HCT116 (cell line): ENCODE measurements around the gene DHRSX. TPM values are rescaled to one million over a fixed set of nuclear protein-coding genes. Genes with fewer than 3 reads are reported as not detected.
A peak's percentile ranks its signal among the peaks of the same experiment; 100 is the strongest.
"Not testable (repeated sequence)": the region's sequence is repeated elsewhere in the genome, so short reads cannot be mapped to it uniquely, and the experiment has no call there.

Experiments used
- ATAC-seq: fragments of 200-7000 bp; cut with Tn5 transposase; 2 replicates; pipeline ENCODE4 v1.9.1; 2020; ENCODE audit warnings: mild to moderate bottlenecking, moderate library complexity
- BruUV-seq: library from RNA; stranded (reverse); fragments of 400-500 nt; replicated peaks from 2 replicates; lab custom pipeline; 2021; lab: Mats Ljungman, UMichigan
- CTCF ChIA-PET: fragments of 300-600 bp; sonication (Branson Sonifier 250); formaldehyde crosslinking; loops from one replicate; lab custom pipeline; 2021; ENCODE audit warnings: antibody characterized with exemption; lab: Charles Lee
- POLR2A ChIA-PET: fragments of 300-600, 350-600 bp; sonication (Branson Sonifier 250); formaldehyde crosslinking; loops from one replicate; lab custom pipeline; 2021; ENCODE audit warnings: antibody characterized with exemption; lab: Charles Lee
- RAD21 ChIA-PET, 2 experiments: fragments of 300-600 bp; sonication (Branson Sonifier 250); formaldehyde crosslinking; loops; one replicate each; lab custom pipeline; 2023; ENCODE audit warnings: low total read pairs in 2 of 2; ENCODE audit not compliant: uncharacterized antibody in 2 of 2, unreplicated experiment in 2 of 2, low non-redundant PET in 1 of 2; lab: Charles Lee
- DNase-seq: peaks from one replicate; pipeline ENCODE4 v3.0.0-alpha.2; 2010; ENCODE audit warnings: low read depth, low spot score
- H2AFZ ChIP-seq: fragments of 200-600 bp; shearing (Covaris generic), sonication (generic); 2 replicates; pipeline ENCODE4 v1.6.1; 2017; ENCODE audit warnings: low read depth, mixed run types, mixed read lengths, antibody characterized with exemption, low read length; ENCODE audit not compliant: poor library complexity, severe bottlenecking
- H3K27ac ChIP-seq: 2 replicates; pipeline ENCODE4 v1.5.1; 2012; ENCODE audit warnings: low read depth, low read length
- H3K27me3 ChIP-seq: fragments of 200-600 bp; sonication (generic); 2 replicates; pipeline ENCODE4 v1.6.1; 2016; ENCODE audit warnings: mixed run types, low read length, mixed read lengths; ENCODE audit not compliant: insufficient read depth
- H3K36me3 ChIP-seq, 2 experiments: fragments of 200-500 bp in 1 of 2; fragments of 200-600 bp in 1 of 2; sonication (Bioruptor generic) in 1 of 2; sonication (generic) in 1 of 2; 2 replicates each; pipeline versions ENCODE4 v1.5.1 to v1.6.1; 2014 to 2016; ENCODE audit warnings: low read length in 2 of 2, inconsistent platforms in 1 of 2, mixed read lengths in 1 of 2, mixed run types in 1 of 2; ENCODE audit not compliant: insufficient read depth in 2 of 2, control insufficient read depth in 1 of 2
- H3K4me1 ChIP-seq, 2 experiments: fragments of 200-600 bp in 1 of 2; sonication (generic) in 1 of 2; 2 replicates each; pipeline versions ENCODE4 v1.5.1 to v1.6.1; 2012 to 2017; ENCODE audit warnings: low read length in 2 of 2, inconsistent platforms in 1 of 2, mild to moderate bottlenecking in 1 of 2, mixed read lengths in 1 of 2, mixed run types in 1 of 2, moderate library complexity in 1 of 2; ENCODE audit not compliant: insufficient read depth in 2 of 2, control insufficient read depth in 1 of 2
- H3K4me2 ChIP-seq: fragments of 200-600 bp; sonication (generic); 2 replicates; pipeline ENCODE4 v1.6.1; 2017; ENCODE audit warnings: mixed run types, low read length, mixed read lengths
- H3K4me3 ChIP-seq, 2 experiments: fragments of 200-600 bp in 1 of 2; sonication (generic) in 1 of 2; replicated peaks in 1 of 2; 2 replicates each; pipeline ENCODE4 v1.5.1; 2011 to 2016; ENCODE audit warnings: low read length in 2 of 2, control low read depth in 1 of 2, low read depth in 1 of 2, mild to moderate bottlenecking in 1 of 2, mixed read lengths in 1 of 2, mixed run types in 1 of 2
- H3K79me2 ChIP-seq: fragments of 200-600 bp; sonication (generic); 2 replicates; pipeline ENCODE4 v1.6.1; 2017; ENCODE audit warnings: mild to moderate bottlenecking, mixed run types, low read length, moderate library complexity, mixed read lengths; ENCODE audit not compliant: insufficient read depth
- H3K9ac ChIP-seq: fragments of 200-600 bp; sonication (generic); 2 replicates; pipeline ENCODE4 v1.6.1; 2016; ENCODE audit warnings: low read length, mixed read lengths
- H3K9me2 ChIP-seq: fragments of 200-600 bp; sonication (generic), shearing (Covaris generic); 2 replicates; pipeline ENCODE4 v1.6.1; 2017; ENCODE audit warnings: mixed run types, mild to moderate bottlenecking, moderate library complexity; ENCODE audit not compliant: insufficient read depth
- H3K9me3 ChIP-seq, 2 experiments: fragments of 200-500 bp in 1 of 2; fragments of 200-600 bp in 1 of 2; sonication (Bioruptor generic) in 1 of 2; sonication (generic) in 1 of 2; 2 replicates each; pipeline ENCODE4 v1.6.1; 2014 to 2017; ENCODE audit warnings: low read length in 2 of 2, mixed read lengths in 2 of 2, inconsistent platforms in 1 of 2, low read depth in 1 of 2, mild to moderate bottlenecking in 1 of 2, mixed run types in 1 of 2, moderate library complexity in 1 of 2; ENCODE audit not compliant: control insufficient read depth in 1 of 2, insufficient read depth in 1 of 2
- H4K20me1 ChIP-seq: fragments of 200-600 bp; sonication (generic), shearing (Covaris generic); 2 replicates; pipeline ENCODE4 v1.6.1; 2017; ENCODE audit warnings: mixed run types, mild to moderate bottlenecking, moderate library complexity; ENCODE audit not compliant: insufficient read depth
- CBX3 ChIP-seq: IDR thresholded peaks from 2 replicates; pipeline ENCODE4 v1.6.1; 2012; ENCODE audit warnings: low read depth
- CEBPB ChIP-seq: IDR thresholded peaks from 2 replicates; pipeline ENCODE4 v1.6.1; 2012; ENCODE audit warnings: low read depth
- EGR1 ChIP-seq: IDR thresholded peaks from 2 replicates; pipeline ENCODE4 v1.6.1; 2012; ENCODE audit warnings: low read depth
- EZH2 ChIP-seq: fragments of 200-600 bp; sonication (generic); IDR thresholded peaks from 2 replicates; pipeline ENCODE4 v1.6.1; 2017; ENCODE audit warnings: antibody characterized with exemption, mixed run types
- FOSL1 ChIP-seq: IDR thresholded peaks from 2 replicates; pipeline ENCODE4 v1.6.1; 2012; ENCODE audit warnings: low read depth
- JUND ChIP-seq: IDR thresholded peaks from 2 replicates; pipeline ENCODE4 v1.6.1; 2012
- SIN3A ChIP-seq: IDR thresholded peaks from 2 replicates; pipeline ENCODE4 v1.6.1; 2012; ENCODE audit warnings: low read depth
- SRF ChIP-seq: IDR thresholded peaks from 2 replicates; pipeline ENCODE4 v1.6.1; 2012; ENCODE audit warnings: low read depth
- YY1 ChIP-seq: IDR thresholded peaks from 2 replicates; pipeline ENCODE4 v1.6.1; 2011; ENCODE audit warnings: low read length, low read depth, moderate library complexity, mild to moderate bottlenecking; ENCODE audit not compliant: insufficient replicate concordance; ENCODE audit errors: extremely low read depth
- ZBTB33 ChIP-seq: IDR thresholded peaks from 2 replicates; pipeline ENCODE4 v1.6.1; 2011; ENCODE audit warnings: mild to moderate bottlenecking, low read length, moderate library complexity; ENCODE audit not compliant: insufficient replicate concordance; ENCODE audit errors: extremely low read depth
- ZFX ChIP-seq: fragments of 450-650 bp; IDR thresholded peaks from 2 replicates; pipeline ENCODE4 v1.6.1; 2017
- ZNF274 ChIP-seq: fragments of 200-500 bp; sonication (Bioruptor generic); IDR thresholded peaks from 2 replicates; pipeline ENCODE4 v1.6.1; 2014; ENCODE audit warnings: mild to moderate bottlenecking, low read depth, low read length, inconsistent platforms
- intact Hi-C: fragments of 100-400 bp; cut with micrococcal nuclease; formaldehyde crosslinking; loops from 2 replicates; pipeline ENCODE4 v1.10.0; 2022
- total RNA-seq: library from RNA; stranded (reverse); gene quantifications from one replicate; pipeline ENCODE4 v1.2.1, GENCODE V29; 2021; ENCODE audit not compliant: unreplicated experiment

Gene DHRSX
- total RNA-seq, 1 experiment from 2014 or later: 11.9 TPM

- TF ChIP-seq ZBTB33 (no peak), YY1 (peak; percentile 11)
Measured at GRCh38 chrX:2391869-2392606, 108.7 kb downstream of the DHRSX start (continued).

GRCh38 chrX:2390754-2391153, 110.0 kb downstream of the DHRSX start:
- DNase-seq: no peak
- TF ChIP-seq EGR1: no peak
- TF ChIP-seq ZNF274: no peak
- no peak for TF ChIP-seq JUND
- no peak for TF ChIP-seq SRF
- TF ChIP-seq FOSL1: no peak
- no peak for TF ChIP-seq CEBPB
- TF ChIP-seq EZH2: no peak
- no peak for TF ChIP-seq ZFX
- TF ChIP-seq SIN3A: no peak
- no peak for TF ChIP-seq CBX3
- ChIA-PET RAD21 (no interaction called here), CTCF (no interaction called here), POLR2A (no interaction called here)
- H3K9me2 ChIP-seq: no peaks in the 10 kb centered on the region
- no peaks in the 10 kb centered on the region for H3K9me3 ChIP-seq
- peak overlapping the region in 1 of 2 experiments; percentile 16; a peak in 1 of 4 replicates for H3K4me3 ChIP-seq
- H3K4me1 ChIP-seq: peaks cover 54 to 71% of the 10 kb centered on the region in 2 experiments
- H3K27me3 ChIP-seq: no peaks in the 10 kb centered on the region
- no peaks in the 10 kb centered on the region for H3K36me3 ChIP-seq
- ATAC-seq: no peak
- no peak overlapping the region; the same call in 1 of the 2 replicates for H3K9ac ChIP-seq
- no peaks in the 10 kb centered on the region for H3K79me2 ChIP-seq
- peak overlapping the region; percentile 85 for H3K27ac ChIP-seq
- H2AFZ ChIP-seq: no peak overlapping the region
- H4K20me1 ChIP-seq: no peaks in the 10 kb centered on the region
- intact Hi-C loops: no loop called here
- H3K4me2 ChIP-seq: peak overlapping the region; percentile 68
- BruUV-seq: no TSS peak

DNA sequence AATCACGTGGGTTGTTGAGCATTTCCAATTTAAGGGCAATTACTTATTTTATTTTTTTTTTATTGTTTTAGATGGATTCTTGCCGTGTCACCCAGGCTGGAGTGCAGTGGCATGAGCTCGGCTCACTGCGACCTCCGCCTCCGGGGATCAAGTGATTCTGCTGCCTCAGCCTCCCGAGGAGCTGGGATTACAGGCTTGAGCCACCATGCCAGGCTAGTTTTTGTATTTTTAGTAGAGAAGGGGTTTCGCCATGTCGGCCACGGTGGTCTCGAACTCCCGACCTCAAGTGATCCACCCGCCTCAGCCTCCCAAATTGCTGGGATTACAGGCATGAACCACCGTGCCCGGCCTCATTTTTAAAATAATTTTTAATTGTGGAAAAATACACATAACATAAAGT, 111.0 kb downstream of the DHRSX start:
- intact Hi-C loops, BruUV-seq, H3K27me3 ChIP-seq, POLR2A ChIA-PET, H3K4me3 ChIP-seq, H2AFZ ChIP-seq, DNase-seq, CTCF ChIA-PET, H3K79me2 ChIP-seq, H3K36me3 ChIP-seq, H3K9me2 ChIP-seq, RAD21 ChIA-PET, H4K20me1 ChIP-seq, H3K9ac ChIP-seq, ATAC-seq, H3K9me3 ChIP-seq: not testable (repeated sequence)
- Histone ChIP-seq H3K4me2 (peak overlapping the region; percentile 53), H3K27ac (peak overlapping the region; percentile 35; the same call in 1 of the 2 replicates), H3K4me1 (peaks cover 50 to 76% of the 10 kb centered on the region in 2 experiments)
